T-helper 22 cell (primary cell): ENCODE measurements around the gene KRTAP5-6.

Experiments used
- DNase-seq: peaks from one replicate; pipeline ENCODE4 v3.0.0-alpha.2; 2020; ENCODE audit warnings: low read depth

The KRTAP5-6 gene

DNA sequence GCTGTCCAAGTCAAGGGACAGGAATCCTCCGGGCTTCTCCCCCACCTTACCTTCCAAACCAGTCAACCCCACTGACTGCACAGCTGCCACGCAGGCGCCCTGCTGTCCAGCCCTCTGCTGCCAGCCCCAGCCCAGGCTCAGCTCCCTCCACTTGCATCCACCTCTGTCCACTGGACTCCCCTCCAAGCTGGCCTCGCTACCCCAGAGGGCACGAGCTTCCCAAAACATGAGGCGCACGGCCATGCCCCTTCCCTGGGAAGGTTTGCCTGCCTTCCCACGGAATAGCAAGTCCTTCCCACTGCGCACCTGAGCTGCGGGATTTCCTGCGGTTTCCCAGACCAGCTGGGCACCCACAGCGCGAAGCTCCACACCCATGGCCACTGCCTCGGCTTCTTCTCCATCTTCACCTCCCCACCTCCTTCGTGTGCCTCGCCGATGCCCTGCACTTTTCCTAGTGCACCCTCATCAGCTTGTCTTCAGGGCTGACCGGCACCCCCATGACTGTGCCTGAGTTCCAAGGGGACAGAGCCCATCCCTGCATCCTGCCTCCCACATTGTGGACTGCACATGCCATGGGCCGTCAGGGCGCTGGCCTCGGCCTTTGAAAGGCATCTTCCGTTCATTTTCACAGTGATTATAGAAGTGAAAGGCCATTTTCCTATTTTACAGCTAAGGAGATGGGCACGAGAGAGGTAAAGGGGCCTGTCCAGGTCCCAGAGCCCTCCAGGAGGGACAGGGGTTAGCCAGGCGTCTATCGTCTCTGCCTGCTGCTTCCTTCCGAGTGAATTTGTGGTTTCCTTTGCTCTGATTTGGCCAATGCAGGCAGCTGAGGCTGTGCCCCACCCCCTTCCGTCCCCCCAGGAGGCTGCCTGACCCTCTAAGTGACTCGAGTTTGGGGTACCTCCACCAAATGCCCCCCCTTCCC is 37.0 kb downstream of the KRTAP5-6 start:
- DNase-seq = no peak

DNA sequence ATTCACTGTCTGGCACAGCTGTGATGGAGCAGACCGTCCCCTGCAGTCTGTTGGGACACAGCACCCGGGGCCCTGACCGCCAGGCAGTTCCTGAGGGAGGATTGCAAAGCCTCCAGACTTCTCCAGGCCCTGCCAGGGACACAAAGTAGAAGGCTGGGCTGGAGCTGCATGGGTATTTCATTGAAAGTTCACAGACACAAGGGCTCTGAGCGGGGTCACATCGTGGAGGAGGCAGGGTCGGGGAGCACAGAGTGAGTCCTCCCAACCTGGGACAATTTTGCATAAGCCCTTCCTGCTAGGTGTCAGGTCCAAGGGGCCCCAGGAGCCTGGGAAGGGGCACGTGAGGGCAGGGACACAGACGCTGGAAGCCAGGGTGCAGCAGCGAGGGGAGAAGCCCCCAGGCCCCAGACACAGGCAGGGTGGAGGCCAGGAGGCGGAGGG is 37.7 kb downstream of the KRTAP5-6 start:
- DNase-seq = no peak

DNA sequence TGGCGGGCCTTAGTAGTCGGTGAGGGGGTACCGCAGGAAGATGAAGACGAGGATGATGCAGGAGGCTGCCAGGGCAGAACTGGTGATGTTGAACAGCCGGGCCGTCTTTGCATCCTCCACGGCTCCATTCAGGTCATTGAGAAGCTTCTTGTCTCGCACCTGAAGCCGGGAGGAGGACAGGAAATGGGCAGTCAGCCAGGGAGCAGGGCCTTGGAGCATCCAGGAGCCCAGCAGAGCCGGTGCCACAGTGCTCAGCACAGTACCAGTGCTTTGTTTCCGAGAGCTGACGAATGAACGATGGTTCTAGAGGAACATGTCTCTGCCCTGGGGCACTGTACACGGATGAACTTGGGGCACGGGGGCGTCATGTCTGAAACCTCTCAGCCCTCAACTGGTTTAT is 38.3 kb downstream of the KRTAP5-6 start:
- no peak for DNase-seq

DNA sequence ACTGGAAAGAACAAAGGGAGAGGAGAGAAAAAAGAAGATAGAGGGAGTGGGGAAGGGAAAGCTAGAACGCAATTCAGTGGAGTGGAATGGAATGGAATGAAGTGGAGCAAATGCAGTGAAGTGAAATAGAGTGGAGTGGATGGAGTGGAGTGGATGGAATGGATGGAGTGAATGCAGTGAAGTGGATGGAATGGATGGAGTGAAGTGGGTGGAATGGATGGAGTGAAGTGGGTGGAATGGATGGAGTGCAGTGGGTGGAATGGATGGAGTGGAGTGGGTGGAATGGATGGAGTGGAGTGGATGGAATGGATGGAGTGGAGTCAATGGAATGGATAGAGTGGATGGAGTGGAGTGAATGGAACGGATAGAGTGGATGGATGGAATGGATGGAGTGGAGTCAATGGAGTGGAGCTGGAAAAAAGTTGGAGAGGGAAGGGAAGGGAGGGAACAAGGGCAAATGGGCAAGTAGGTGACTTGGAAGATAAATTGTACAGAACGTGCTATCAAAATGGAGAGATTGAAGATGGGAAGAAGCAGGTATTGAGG is 39.5 kb downstream of the KRTAP5-6 start:
- no peak for DNase-seq

DNA sequence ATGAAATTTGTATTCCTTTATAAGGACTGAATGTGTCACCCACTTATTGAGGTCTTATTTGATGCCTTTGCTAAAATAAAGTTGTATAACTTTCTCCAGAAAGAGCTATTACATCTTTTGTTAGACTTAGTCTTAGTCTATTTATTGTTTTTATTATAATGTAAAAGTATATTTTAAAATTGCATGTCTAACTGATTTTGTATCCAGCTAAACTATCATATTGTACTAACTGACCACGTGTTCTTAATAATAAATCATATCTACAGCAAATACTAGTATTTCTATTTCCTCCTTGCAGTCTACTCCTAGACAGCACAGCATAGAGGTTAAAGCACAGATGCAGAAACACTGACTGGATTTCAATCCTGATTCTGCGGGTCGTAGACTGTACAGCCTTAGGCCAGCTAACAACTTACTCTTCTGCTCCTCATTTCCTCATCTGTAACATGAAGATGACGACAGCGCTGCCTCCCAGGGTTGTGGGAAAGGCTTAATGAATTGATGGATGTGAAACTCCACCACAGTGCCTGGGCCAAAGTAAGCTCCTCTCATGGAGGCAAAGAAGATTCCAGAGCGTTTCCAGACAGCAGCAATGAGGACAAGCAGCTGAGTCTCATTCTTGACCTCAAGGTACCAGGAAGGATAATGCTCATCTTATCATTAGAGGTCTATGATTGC is 40.2 kb downstream of the KRTAP5-6 start:
- no peak for DNase-seq

DNA sequence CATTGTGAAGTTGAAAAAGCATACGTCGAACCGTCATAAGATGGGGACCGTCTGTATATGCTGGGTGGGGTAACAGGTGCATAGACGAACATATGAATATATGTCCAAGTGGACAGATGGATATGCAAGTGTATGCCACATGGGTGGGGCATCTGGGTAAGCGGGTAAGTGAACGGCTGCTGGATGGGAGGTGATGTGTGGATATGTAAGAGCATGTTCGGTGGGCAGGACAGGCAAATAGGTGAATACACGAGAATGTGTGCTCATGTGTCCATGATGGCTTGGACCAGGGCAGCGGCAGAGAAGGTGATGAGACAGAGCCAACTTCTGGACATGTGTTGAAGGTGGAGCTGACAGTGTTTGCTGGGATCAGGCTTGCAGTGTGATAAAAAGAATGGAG is 41.4 kb downstream of the KRTAP5-6 start:
- no peak for DNase-seq

DNA sequence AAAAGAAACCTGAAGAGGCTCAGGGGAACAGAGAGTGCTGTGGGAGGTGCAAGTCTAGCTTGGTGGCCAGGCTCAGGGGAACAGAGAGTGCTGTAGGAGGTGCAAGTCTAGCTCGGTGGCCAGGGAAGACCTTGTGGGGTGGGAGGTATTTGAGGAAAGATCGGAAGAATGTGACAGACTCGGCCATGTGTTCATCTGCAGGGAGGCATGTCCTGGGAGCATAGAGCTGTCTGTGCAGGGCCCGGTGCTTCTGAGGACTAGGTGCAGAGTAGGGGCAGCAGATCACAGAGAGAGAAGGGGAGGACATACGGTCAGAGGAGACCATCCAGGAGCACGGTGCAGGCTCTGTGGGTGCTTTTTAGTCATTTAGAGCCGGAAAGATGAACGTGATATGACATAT is 42.6 kb downstream of the KRTAP5-6 start:
- DNase-seq = no peak

DNA sequence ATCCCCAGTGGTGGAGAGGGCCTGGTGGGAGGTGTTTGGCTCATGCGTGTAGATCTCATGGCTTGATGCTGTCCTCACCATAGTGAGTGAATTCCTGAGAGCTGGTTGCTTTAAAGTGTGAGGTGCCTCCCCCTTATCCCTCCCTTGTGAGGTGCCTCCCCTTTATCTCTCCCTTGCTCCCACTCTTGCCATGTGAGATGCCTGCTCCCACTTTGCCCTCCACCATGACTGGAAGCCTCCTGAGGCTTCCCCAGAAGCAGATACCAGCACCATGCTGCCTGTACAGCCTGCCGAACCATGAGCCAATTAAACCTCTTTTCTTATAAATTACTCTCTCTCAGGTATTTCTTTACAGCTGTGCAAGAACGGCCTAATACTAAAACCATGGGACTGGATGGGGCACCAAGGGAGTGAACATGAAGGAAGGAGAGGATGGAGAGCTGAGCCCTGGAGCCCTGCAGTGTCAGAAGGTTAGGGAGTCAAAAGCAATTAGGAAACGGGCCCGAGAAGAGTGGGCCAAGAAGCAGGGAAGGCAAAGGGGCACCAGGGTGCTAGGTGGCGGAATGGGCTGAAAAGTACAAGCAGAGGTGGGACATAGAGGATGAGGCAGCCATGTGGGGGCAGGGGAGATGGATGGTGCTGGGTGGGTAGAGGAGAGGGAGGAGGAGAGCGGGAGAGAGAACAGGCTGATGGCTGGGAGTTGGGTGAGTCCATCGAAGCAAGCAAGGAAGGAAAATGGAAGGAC is 44.0 kb downstream of the KRTAP5-6 start:
- no peak for DNase-seq

DNA sequence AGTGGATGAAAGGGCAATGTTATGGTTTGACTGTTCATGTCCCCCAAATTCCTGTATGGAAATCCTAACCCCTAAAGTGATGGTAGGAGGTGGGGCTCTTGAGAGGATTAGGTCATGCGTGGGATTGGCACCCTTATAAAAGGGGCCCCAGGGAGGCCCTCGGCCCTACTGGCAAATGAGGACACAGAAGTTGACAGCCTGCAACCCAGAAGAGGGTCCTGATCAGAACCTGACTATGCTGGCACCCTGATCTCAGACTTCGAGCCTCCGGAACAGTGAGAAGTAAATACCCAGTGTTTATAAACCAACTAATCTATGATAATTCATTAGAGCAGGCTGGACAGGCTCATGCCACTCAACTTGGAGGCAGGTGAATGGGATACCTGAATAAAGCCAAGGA is 44.7 kb downstream of the KRTAP5-6 start:
- DNase-seq = no peak

DNA sequence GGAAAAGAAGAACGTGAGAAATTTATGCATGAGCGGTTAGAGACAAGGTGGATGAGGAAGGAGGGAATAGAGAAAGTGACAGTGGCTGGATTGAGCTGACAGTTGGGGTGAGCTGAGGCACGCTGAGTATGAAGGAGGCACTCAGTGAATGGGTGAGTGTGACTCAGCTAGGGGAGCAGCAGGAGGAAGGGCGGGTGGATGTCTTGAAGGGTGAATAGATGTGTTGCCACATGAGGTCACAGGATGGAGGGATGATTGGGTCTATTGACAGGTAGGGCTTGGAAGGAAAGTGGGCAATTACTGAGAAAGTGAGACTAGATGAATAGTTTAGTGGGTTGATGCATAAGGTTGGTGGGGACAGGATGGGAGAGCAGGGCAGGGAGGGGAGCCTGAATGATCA is 45.4 kb downstream of the KRTAP5-6 start:
- DNase-seq = no peak

DNA sequence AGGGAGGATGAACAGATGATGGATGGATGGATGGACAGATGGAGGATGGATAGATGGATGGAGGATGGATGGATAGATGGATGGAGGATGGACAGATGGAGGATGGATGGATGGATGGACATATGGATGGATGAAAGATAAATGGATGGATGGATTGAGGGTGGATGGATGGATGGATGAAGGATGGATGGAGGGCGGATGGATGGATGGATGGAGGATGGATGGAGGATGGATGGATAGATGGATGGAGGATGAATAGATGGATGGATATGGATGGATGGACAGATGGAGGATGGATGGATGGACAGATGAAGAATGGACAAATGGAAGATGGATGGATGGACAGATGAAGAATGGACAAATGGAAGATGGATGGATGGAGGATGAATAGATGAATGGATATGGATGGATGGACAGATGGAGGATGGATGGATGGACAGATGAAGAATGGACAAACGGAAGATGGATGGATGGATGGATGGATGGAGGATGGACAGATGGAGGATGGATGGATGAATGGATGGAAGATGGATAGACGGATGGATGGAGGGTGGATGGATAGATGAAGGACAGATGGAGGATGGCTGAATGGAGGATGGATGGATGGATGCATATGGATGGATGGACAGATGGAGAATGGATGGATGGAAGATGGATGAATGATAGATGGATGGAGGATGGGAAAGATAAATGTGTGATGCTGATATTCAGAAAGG is 46.0 kb downstream of the KRTAP5-6 start:
- DNase-seq = no peak

DNA sequence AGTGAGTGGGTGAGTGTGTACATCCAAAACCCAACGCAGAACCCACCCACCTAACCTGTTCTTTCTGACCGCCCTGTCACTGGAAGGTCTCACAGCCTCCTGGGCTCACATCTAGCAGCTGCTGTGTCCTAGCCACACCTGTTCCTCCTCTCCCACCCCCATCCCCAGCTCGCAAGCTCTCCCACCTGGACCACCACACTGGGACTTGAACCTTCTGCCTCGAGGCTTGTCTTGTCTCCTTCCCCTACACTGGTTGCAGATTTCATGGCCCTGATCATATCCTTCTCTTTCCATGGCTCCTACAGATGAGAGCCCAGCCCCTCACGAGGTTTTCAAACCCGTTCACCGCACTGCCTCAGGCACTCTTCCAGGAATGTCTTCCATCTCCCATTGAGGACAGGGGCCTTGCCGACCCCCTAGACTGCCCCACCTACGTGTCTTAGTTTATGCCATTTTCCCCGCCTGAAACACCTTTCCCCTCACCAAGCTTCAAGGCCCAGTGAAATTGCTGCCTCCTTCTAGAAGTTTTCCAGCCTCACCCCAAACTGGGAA is 46.7 kb downstream of the KRTAP5-6 start:
- no peak for DNase-seq

DNA sequence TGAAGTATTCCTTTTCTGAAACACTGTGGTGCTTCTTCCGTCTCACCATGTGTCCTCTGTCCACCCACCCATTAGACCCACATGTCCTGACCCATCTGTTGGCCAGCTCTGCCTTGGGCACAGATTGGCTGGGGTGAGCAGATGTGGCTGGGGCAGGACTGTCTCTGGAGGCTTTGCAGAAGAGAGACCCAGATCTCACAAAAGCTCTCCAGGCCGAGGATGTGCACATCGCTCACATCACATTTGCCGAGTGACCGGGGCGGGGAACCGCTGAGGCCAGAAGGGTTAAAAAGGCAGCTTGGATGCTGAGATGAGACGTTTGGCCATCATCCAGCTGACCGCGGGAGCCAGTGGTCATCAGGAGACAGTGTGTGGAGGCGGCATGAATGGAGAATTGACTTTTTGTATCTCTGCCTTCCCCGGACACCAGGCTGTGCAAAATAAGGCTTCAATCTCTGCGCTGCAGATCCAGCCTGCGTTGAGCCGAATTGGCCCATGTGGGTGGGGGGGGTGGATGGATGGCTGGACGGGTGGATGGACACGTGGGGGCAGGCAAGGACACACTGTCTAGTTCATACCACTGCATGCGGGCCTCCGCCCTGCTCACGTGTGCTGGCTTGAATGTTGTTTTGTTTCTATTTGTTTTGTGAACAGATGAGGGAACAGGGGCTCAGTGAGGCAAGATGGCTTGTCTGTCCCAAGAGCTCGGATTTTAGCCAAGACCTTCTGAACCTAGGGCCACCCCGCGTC is 47.3 kb downstream of the KRTAP5-6 start:
- no peak for DNase-seq

DNA sequence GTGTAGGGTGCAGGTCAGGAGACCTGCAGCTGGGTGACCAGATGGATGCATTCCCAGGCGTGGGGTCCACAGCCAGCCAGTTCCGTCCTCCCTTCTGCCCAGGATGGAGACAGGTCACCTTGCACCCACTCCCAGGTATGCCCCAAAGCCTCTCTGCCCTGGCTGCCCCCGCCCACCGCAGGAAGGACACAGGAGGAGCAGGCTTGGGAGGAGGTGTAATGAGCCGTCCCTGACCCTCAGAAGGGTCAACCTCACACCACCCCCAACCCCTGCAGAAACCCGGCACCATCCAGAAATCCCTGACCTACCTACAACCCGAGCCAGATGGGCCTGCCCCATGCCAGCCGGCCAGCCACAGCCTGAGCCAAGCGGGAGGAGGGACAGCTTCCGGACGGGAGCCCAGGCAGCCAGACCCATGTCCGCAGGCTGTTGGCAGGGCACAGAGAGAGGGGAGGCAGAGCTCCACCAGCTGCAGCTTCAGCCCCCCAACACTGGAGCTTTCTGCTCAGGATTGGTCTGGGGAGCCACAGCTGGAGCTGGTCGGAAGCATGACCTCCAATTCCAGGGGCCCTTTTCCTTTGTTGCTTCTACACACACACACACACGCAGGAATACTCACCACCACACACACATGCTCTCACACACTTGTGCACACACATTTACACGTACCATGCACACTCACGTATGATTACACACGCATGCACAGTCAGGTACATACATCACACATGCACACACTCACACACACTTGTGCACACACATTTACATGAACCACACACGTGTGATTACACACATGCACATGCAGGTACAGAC is 48.1 kb downstream of the KRTAP5-6 start:
- DNase-seq = no peak

DNA sequence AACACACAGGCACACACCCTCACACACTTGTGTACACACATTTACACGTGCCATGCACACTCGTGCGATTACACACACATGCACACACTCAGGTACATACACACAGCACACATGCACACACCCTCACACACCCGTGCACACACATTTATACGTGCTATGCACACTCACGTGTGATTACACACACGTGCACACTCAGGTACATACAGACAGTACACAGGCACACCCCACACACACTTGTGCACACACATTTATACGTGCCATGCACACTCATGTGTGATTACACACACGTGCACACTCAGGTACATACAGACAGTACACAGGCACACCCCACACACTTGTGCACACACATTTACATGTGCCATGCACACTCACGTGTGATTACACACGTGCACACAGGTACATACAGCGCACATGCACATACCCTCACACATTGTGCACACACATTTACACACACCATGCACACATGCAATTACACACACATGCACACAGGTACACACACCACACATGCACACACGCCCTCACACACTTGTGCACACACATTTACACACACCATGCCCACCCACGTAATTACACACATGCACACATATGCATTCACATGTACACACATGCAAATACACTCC is 48.8 kb downstream of the KRTAP5-6 start:
- no peak for DNase-seq

DNA sequence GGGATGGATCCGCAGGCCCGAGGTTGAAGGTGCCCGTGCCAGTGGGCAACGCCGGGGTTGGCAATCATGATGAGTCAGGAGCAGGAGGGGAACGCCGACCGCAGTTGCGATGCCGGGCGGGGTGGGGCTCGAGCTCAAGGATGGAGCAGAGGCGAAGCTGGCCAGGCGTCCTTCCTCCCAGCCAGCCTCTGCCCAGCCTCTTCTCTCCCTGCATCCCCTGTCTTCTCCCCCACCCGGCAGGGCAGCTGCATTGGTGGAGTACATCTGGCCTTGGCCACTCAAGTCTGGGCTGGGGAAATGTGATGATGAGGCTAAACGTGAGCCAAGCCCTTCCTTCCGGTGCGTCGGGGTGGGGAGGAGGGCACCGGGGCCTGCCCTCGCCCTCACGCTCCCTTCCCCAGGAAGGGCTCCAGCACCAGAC is 49.5 kb downstream of the KRTAP5-6 start:
- DNase-seq = no peak

DNA sequence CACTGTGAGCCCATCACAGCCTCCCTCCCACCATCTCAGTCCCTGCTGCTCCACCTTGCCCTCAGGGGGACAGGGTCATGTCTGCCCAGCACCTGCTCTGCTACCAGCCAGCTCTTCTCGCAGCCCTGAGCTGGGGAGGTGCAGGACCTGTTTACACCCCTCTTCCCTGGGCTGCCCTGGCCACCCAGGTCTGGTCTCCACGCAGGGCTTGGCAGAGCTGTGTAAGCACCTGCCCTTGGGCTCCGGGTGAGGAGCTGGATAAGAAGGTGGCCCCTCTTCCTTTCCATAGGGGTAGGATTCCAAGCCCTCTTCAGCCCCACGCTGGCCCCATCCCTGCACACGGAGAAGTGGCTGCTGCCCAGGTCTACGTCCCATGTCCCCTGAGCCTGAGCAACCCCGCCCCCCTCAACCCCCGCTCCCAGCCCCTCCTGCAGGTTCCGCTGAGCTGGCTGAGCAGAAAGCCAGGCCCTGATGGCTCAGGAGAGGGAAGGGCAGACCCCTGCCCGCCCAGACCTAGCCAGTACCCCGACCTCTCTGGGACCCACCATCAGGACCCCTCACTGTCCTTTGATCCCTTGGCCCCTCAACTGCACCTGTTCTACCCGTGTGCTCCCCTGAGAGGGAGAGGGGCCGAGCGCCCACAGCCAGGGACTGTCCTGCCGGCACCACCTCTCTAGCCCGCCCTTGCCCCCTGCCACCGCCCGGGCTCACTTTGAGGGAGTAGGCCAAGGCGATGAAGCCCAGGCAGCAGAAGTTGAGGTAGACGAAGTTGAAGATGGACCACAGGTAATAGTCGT is 50.2 kb downstream of the KRTAP5-6 start:
- DNase-seq = no peak
